ENCODE data around the gene TMEM250. TPM values are rescaled to one million over a fixed set of nuclear protein-coding genes. Genes with fewer than 3 reads are reported as not detected.
A peak's percentile ranks its signal among the peaks of the same experiment; 100 is the strongest.

Gene TMEM250
- total RNA-seq, 2 experiments from 2014 or later: 24.4 to 25.9 TPM

- Mint-ChIP-seq H3K27me3 (no peaks in the 10 kb centered on the region), H3K9me3 (no peaks in the 10 kb centered on the region), H3K4me1 (ENCODE audit: low read depth) (peaks cover 9% of the 10 kb centered on the region), H3K36me3 (ENCODE audit: low read depth) (no peaks in the 10 kb centered on the region), H3K4me3 (no peak overlapping the region), H3K27ac (no peak overlapping the region)
- CTCF ChIA-PET: interaction anchor here (1.2 to 4.2 kb wide), 5 partner anchors 21 to 124 kb away, joined by 3 to 54 read pairs (median 5); no protein-coding TSS in a partner anchor
- TF ChIP-seq, protein P1, sequence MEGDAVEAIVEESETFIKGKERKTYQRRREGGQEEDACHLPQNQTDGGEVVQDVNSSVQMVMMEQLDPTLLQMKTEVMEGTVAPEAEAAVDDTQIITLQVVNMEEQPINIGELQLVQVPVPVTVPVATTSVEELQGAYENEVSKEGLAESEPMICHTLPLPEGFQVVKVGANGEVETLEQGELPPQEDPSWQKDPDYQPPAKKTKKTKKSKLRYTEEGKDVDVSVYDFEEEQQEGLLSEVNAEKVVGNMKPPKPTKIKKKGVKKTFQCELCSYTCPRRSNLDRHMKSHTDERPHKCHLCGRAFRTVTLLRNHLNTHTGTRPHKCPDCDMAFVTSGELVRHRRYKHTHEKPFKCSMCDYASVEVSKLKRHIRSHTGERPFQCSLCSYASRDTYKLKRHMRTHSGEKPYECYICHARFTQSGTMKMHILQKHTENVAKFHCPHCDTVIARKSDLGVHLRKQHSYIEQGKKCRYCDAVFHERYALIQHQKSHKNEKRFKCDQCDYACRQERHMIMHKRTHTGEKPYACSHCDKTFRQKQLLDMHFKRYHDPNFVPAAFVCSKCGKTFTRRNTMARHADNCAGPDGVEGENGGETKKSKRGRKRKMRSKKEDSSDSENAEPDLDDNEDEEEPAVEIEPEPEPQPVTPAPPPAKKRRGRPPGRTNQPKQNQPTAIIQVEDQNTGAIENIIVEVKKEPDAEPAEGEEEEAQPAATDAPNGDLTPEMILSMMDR (IDR thresholded peaks at IDR 0.05): no peak
- DNase-seq (peak; percentile 1), ATAC-seq (no peak)
- intact Hi-C loops (cut with micrococcal nuclease): no loop called here
- POLR2A ChIA-PET: interaction anchor here (0.6 to 1.1 kb wide), 3 partner anchors 10 to 77 kb away, joined by 3 read pairs; no protein-coding TSS in a partner anchor
Measured at GRCh38 chr9:136090768-136091581, 27.7 kb downstream of the TMEM250 start.

- ATAC-seq (no peak), DNase-seq (peak; percentile 1)
- no peaks in the 10 kb centered on the region for H3K9me3 Mint-ChIP-seq
- no peak overlapping the region for H3K4me3 Mint-ChIP-seq
- peaks cover 9% of the 10 kb centered on the region for H3K4me1 Mint-ChIP-seq (ENCODE audit: low read depth)
- POLR2A ChIA-PET: interaction anchor here (0.6 to 1.1 kb wide), 2 partner anchors 15 to 23 kb away, joined by 3 read pairs; no protein-coding TSS in a partner anchor
- TF ChIP-seq, protein P1 (IDR thresholded peaks at IDR 0.05): no peak
- H3K27me3 Mint-ChIP-seq: no peaks in the 10 kb centered on the region
- intact Hi-C loops (cut with micrococcal nuclease): no loop called here
- no peaks in the 10 kb centered on the region for H3K36me3 Mint-ChIP-seq (ENCODE audit: low read depth)
- CTCF ChIA-PET: interaction anchor here (1.1 to 4.2 kb wide), 8 partner anchors 22 to 123 kb away, joined by 3 to 54 read pairs (median 4); no protein-coding TSS in a partner anchor
- H3K27ac Mint-ChIP-seq: no peak overlapping the region
Measured at GRCh38 chr9:136090056-136090735, 28.5 kb downstream of the TMEM250 start.

DNA sequence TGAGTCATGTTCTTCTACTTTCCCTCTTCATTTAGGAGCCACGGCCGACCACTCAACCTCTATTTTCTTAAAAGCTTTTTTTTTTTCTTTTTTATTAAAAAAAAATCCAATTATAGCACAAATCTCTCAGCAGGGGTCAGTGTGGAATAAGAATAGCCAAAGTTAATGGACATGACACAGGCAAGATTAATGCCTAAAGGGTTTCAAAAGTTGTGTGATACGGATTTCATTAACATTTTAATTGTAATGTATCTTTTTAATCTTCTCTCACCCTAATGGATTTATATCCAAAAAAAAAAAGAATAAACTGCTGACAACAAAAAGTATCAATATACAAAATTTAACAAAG is 29.0 kb downstream of the TMEM250 start:
- H3K9me3 Mint-ChIP-seq: no peaks in the 10 kb centered on the region
- peaks cover 11% of the 10 kb centered on the region for H3K4me1 Mint-ChIP-seq (ENCODE audit: low read depth)
- ChIA-PET CTCF (interaction anchor here (1.1 to 4.2 kb wide), 8 partner anchors 23 to 122 kb away, joined by 3 to 54 read pairs (median 4); no protein-coding TSS in a partner anchor), POLR2A (interaction anchor here (0.6 to 1.1 kb wide), 2 partner anchors 14 to 24 kb away, joined by 3 read pairs; no protein-coding TSS in a partner anchor)
- no peak overlapping the region for H3K4me3 Mint-ChIP-seq
- intact Hi-C loops (cut with micrococcal nuclease): loop anchor here (5.0 kb wide), 1 partner anchor 33 kb away; no protein-coding TSS in a partner anchor
- no peaks in the 10 kb centered on the region for H3K36me3 Mint-ChIP-seq (ENCODE audit: low read depth)
- ATAC-seq (no peak), DNase-seq (peak; percentile 5)
- H3K27me3 Mint-ChIP-seq: no peaks in the 10 kb centered on the region
- no peak overlapping the region for H3K27ac Mint-ChIP-seq
- TF ChIP-seq, protein P1 (IDR thresholded peaks at IDR 0.05): peak; percentile 58

- ATAC-seq (no peak), DNase-seq (peak; percentile 30)
- no peak overlapping the region for H3K4me3 Mint-ChIP-seq
- ChIA-PET POLR2A (interaction anchor here (0.6 kb wide), 1 partner anchor 14 kb away, joined by 3 read pairs; no protein-coding TSS in a partner anchor), CTCF (interaction anchor here (1.1 to 4.2 kb wide), 6 partner anchors 23 to 122 kb away, joined by 3 to 54 read pairs (median 4); no protein-coding TSS in a partner anchor)
- no peaks in the 10 kb centered on the region for H3K36me3 Mint-ChIP-seq (ENCODE audit: low read depth)
- no peaks in the 10 kb centered on the region for H3K9me3 Mint-ChIP-seq
- H3K27me3 Mint-ChIP-seq: no peaks in the 10 kb centered on the region
- H3K4me1 Mint-ChIP-seq (ENCODE audit: low read depth): peaks cover 16% of the 10 kb centered on the region
- TF ChIP-seq, protein P1 (IDR thresholded peaks at IDR 0.05): no peak
- H3K27ac Mint-ChIP-seq: no peak overlapping the region
- intact Hi-C loops (cut with micrococcal nuclease): loop anchor here (5.0 kb wide), 1 partner anchor 33 kb away; no protein-coding TSS in a partner anchor
Measured at GRCh38 chr9:136088939-136089696, 29.6 kb downstream of the TMEM250 start.
